OCI-LY3 (cell line): ENCODE measurements around the gene TCF20.

Experiments used
- EZH2phosphoT487 ChIP-seq: fragments of 200-600 bp; shearing (Covaris generic); IDR thresholded peaks from 2 replicates; pipeline ENCODE4 v1.6.1; 2018; ENCODE audit warnings: antibody characterized with exemption, mixed run types, low read depth
- TF ChIP-seq, protein P1 (sequence below): fragments of 200-600, 300-600 bp; sonication (generic); IDR thresholded peaks from 2 replicates; pipeline ENCODE4 v1.5.1; 2014; ENCODE audit warnings: antibody characterized with exemption, low read length, low read depth

- TF ChIP-seq, protein P1, sequence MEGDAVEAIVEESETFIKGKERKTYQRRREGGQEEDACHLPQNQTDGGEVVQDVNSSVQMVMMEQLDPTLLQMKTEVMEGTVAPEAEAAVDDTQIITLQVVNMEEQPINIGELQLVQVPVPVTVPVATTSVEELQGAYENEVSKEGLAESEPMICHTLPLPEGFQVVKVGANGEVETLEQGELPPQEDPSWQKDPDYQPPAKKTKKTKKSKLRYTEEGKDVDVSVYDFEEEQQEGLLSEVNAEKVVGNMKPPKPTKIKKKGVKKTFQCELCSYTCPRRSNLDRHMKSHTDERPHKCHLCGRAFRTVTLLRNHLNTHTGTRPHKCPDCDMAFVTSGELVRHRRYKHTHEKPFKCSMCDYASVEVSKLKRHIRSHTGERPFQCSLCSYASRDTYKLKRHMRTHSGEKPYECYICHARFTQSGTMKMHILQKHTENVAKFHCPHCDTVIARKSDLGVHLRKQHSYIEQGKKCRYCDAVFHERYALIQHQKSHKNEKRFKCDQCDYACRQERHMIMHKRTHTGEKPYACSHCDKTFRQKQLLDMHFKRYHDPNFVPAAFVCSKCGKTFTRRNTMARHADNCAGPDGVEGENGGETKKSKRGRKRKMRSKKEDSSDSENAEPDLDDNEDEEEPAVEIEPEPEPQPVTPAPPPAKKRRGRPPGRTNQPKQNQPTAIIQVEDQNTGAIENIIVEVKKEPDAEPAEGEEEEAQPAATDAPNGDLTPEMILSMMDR, result no peak
- TF ChIP-seq EZH2phosphoT487, result no peak
Measured at GRCh38 chr22:42313204-42313603, 42.8 kb upstream of the TCF20 start.
